ENCODE measurements around the gene EEF1AKMT4. TPM values are rescaled to one million over a fixed set of nuclear protein-coding genes. Genes with fewer than 3 reads are reported as not detected.

The EEF1AKMT4 gene
- total RNA-seq, 2 donors from 2014 or later = 3.0 to 3.4 TPM

DNA sequence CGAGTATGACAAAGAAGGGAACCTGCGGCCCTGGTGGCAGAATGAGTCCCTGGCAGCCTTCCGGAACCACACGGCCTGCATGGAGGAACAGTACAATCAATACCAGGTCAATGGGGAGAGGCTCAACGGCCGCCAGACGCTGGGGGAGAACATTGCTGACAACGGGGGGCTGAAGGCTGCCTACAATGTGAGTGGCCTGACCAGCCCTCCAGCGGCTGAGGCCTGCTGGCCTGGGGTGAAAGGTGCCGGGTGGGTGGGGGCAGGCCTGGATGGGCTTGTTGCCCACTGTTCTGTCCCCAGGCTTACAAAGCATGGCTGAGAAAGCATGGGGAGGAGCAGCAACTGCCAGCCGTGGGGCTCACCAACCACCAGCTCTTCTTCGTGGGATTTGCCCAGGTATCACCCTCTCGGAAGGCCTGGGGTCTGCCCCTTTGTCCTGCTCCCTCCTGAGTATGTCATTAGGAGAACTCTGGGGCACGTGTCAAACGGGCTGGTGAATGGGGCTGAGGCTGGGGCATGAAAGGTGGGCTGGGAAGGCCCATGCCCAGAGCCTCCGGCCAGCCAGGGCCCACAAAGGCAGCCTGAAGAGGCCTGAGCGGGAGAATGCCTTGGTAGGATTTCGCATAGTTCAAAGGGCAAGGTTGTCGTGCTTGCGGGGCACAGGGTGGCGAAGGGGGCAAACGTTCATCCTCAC, 41.7 kb downstream of the EEF1AKMT4 start:
- Histone ChIP-seq H3K27me3 (no peaks in the 10 kb centered on the region), H3K27ac (no peak overlapping the region), H3K4me1 (peaks cover 6% of the 10 kb centered on the region), H3K36me3 (replicated peaks in 1 of 2; ENCODE audit: insufficient read depth in 1 of 2, low read depth in 2 of 2) (no peaks in the 10 kb centered on the region), H3K9me3 (no peaks in the 10 kb centered on the region), H3K4me3 (no peak overlapping the region)
- ATAC-seq (no peak), DNase-seq (no peak)
- TF ChIP-seq POLR2A (IDR thresholded peaks at IDR 0.05) = no peak
- TF ChIP-seq, protein P1, sequence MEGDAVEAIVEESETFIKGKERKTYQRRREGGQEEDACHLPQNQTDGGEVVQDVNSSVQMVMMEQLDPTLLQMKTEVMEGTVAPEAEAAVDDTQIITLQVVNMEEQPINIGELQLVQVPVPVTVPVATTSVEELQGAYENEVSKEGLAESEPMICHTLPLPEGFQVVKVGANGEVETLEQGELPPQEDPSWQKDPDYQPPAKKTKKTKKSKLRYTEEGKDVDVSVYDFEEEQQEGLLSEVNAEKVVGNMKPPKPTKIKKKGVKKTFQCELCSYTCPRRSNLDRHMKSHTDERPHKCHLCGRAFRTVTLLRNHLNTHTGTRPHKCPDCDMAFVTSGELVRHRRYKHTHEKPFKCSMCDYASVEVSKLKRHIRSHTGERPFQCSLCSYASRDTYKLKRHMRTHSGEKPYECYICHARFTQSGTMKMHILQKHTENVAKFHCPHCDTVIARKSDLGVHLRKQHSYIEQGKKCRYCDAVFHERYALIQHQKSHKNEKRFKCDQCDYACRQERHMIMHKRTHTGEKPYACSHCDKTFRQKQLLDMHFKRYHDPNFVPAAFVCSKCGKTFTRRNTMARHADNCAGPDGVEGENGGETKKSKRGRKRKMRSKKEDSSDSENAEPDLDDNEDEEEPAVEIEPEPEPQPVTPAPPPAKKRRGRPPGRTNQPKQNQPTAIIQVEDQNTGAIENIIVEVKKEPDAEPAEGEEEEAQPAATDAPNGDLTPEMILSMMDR (IDR thresholded peaks at IDR 0.05) = no peak
- WGBS, 2 donors = 83 to 86% methylated on average over 17 to 22 of the region's 22 CpGs
- intact Hi-C loops (cut with DNase I) = no loop called here

DNA sequence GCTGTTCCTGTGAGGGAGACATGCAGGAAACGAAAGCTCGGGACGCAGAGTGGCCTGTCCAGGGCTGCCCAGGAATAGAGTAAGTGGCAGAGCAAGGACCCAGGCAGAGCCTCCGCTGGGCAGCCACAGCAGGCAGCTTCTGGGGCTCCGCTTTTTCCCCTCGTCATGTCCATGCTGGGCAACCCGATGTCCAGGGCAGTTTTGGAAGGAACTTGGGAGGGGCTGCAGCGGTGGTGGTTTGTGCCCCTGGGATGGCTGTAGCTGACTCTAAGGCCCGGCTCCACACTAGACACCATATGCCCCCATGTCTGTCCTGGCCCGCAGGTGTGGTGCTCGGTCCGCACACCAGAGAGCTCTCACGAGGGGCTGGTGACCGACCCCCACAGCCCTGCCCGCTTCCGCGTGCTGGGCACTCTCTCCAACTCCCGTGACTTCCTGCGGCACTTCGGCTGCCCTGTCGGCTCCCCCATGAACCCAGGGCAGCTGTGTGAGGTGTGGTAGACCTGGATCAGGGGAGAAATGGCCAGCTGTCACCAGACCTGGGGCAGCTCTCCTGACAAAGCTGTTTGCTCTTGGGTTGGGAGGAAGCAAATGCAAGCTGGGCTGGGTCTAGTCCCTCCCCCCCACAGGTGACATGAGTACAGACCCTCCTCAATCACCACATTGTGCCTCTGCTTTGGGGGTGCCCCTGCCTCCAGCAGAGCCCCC, 42.4 kb downstream of the EEF1AKMT4 start:
- intact Hi-C loops (cut with DNase I) = no loop called here
- Histone ChIP-seq H3K4me3 (no peak overlapping the region), H3K36me3 (replicated peaks in 1 of 2; ENCODE audit: insufficient read depth in 1 of 2, low read depth in 2 of 2) (no peaks in the 10 kb centered on the region), H3K27ac (no peak overlapping the region), H3K4me1 (peaks cover 7% of the 10 kb centered on the region), H3K27me3 (no peaks in the 10 kb centered on the region), H3K9me3 (no peaks in the 10 kb centered on the region)
- WGBS, 2 donors = 91 to 92% methylated on average over 16 to 21 of the region's 21 CpGs
- DNase-seq (no peak), ATAC-seq (no peak)
- no peak for TF ChIP-seq POLR2A (IDR thresholded peaks at IDR 0.05)
- TF ChIP-seq, protein P1 (IDR thresholded peaks at IDR 0.05) = no peak

DNA sequence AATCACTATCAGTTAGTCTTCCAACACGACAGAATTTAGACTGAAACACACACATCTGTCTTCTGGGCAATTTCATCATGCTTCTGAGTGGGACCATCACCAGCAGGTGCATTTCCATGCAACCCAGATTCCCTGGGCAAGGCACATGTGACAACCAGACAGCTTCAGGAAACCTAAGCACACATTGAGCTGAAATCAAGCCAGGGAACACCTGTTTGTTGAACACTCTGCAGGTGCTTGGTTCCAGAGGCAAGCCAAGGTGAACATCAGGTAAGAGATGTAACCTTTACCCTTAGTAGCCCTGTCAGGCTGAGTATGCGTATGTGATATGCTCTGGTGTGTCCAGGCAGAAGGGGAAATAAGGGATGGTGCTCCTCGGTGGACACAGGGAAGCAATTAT, 46.3 kb downstream of the EEF1AKMT4 start:
- H3K4me3 ChIP-seq = no peak overlapping the region
- H3K4me1 ChIP-seq = peaks cover 28% of the 10 kb centered on the region
- ATAC-seq (peak; percentile 7), DNase-seq (peak; percentile 57 to 91 (median 76))
- H3K27ac ChIP-seq = peak overlapping the region in 3 of 4 donors; percentile 7 to 78 (median 53)
- TF ChIP-seq, protein P1 (IDR thresholded peaks at IDR 0.05) = peak in 1 of 7 experiments; percentile 6
- no peak for TF ChIP-seq POLR2A (IDR thresholded peaks at IDR 0.05)
- intact Hi-C loops (cut with DNase I) = no loop called here
- no peaks in the 10 kb centered on the region for H3K27me3 ChIP-seq
- H3K9me3 ChIP-seq = no peaks in the 10 kb centered on the region
- no peaks in the 10 kb centered on the region for H3K36me3 ChIP-seq (replicated peaks in 1 of 2; ENCODE audit: insufficient read depth in 1 of 2, low read depth in 2 of 2)
- WGBS, 2 donors = 23 to 26% methylated on average over 3 of the region's 3 CpGs

DNA sequence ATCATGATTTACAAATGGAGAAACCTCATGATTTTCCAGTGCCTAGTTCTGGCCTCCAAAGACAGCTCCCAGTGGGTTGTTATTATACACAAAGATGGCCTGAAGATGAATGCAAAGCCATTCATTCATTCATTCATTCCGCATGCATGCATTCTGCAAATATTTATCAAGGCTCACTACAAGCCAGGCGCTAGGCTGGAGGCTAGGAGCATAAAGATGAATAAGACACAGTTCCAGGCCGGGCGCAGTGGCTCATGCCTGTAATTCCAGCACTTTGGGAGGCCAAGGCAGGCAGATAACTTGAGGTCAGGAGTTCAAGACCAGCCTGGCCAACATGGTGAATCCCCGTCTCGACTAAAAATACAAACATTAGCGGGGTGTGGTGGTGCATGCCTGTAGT, 47.1 kb downstream of the EEF1AKMT4 start:
- Histone ChIP-seq H3K4me3 (no peak overlapping the region), H3K36me3 (replicated peaks in 1 of 2; ENCODE audit: insufficient read depth in 1 of 2, low read depth in 2 of 2) (peaks cover 0 to 2% of the 10 kb centered on the region in 2 donors), H3K27me3 (no peaks in the 10 kb centered on the region), H3K9me3 (no peaks in the 10 kb centered on the region), H3K27ac (peak overlapping the region in 1 of 4 donors; percentile 78), H3K4me1 (peaks cover 29% of the 10 kb centered on the region)
- no peak for TF ChIP-seq POLR2A (IDR thresholded peaks at IDR 0.05)
- TF ChIP-seq, protein P1 (IDR thresholded peaks at IDR 0.05) = no peak
- intact Hi-C loops (cut with DNase I) = no loop called here
- no peak for ATAC-seq
- WGBS, 2 donors = 63 to 91% methylated on average over 2 to 7 of the region's 7 CpGs
- DNase-seq = no peak

Data from body of pancreas (tissue), 4 donors.